ENCODE results near the gene VPS25. TPM values are rescaled to one million over a fixed set of nuclear protein-coding genes. Genes with fewer than 3 reads are reported as not detected.

The VPS25 gene
- total and polyA plus RNA-seq, 9 of the 15 experiments (the other 6 are each of a cell fraction or from before 2014, with no cell fraction given): 123 to 352 (median 180) TPM

GRCh38 chr17:42744806-42745617 is 28.2 kb upstream of the VPS25 start, which contains the start of gene EZH1 (continued):
- TF ChIP-seq MXD1 (CRISPR knock-in tag; IDR thresholded peaks at IDR 0.05; ENCODE audit: borderline replicate concordance, poor library complexity, severe bottlenecking) (no peak), CHAMP1 (IDR thresholded peaks at IDR 0.05) (no peak), U2AF1 (optimal IDR thresholded peaks at IDR 0.05; ENCODE audit: low read depth, low read length) (no peak), RUNX1 (IDR thresholded peaks at IDR 0.05; ENCODE audit: low read depth) (no peak), CBX3 (IDR thresholded peaks at IDR 0.05; ENCODE audit: borderline replicate concordance in 1 of 2, low read length in 2 of 2) (peak in 1 of 2 experiments; percentile 86; a peak in 1 of 3 replicates), MTA2 (IDR thresholded peaks at IDR 0.05; ENCODE audit: low read depth) (no peak), RHOXF2B (CRISPR knock-in tag; conservative IDR thresholded peaks at IDR 0.05) (no peak), ZBTB8A (IDR thresholded peaks at IDR 0.05; ENCODE audit: partially characterized antibody) (no peak), ZNF239 (CRISPR knock-in tag; IDR thresholded peaks at IDR 0.05) (no peak), CEBPG (CRISPR knock-in tag; IDR thresholded peaks at IDR 0.05) (no peak), CEBPG (tag; conservative IDR thresholded peaks at IDR 0.05 in 1 of 2, IDR thresholded peaks at IDR 0.05 in 1 of 2) (no peak), DPF2 (IDR thresholded peaks at IDR 0.05) (no peak), TBL1XR1 (IDR thresholded peaks at IDR 0.05; ENCODE audit: low read length in 2 of 2) (no peak), PHF20 (IDR thresholded peaks at IDR 0.05; ENCODE audit: partially characterized antibody) (no peak), ZNF143 (CRISPR knock-in tag; IDR thresholded peaks at IDR 0.05) (no peak), TAF9B (IDR thresholded peaks at IDR 0.05; ENCODE audit: partially characterized antibody) (no peak), ZNF589 (CRISPR knock-in tag; IDR thresholded peaks at IDR 0.05; ENCODE audit: low read depth) (0 out of 2 replicates have a peak, but pooled peaks have one; percentile 57), CEBPB (tag; IDR thresholded peaks at IDR 0.05) (no peak), HNRNPL (IDR thresholded peaks at IDR 0.05; ENCODE audit: low read depth, low read length) (no peak), PTBP1 (IDR thresholded peaks at IDR 0.05; ENCODE audit: low read depth, low read length) (no peak), CTCF (IDR thresholded peaks at IDR 0.05 in 2 of 3, conservative IDR thresholded peaks at IDR 0.05 in 1 of 3; ENCODE audit: insufficient read depth in 2 of 3, low read depth in 1 of 3, low read length in 3 of 3) (no peak), BCOR (IDR thresholded peaks at IDR 0.05) (no peak), ZNF224 (CRISPR knock-in tag; IDR thresholded peaks at IDR 0.05) (no peak), ZNF165 (CRISPR knock-in tag; IDR thresholded peaks at IDR 0.05; ENCODE audit: borderline replicate concordance) (no peak), RFX5 (IDR thresholded peaks at IDR 0.05; ENCODE audit: low read depth, low read length) (no peak), ZNF695 (CRISPR knock-in tag; IDR thresholded peaks at IDR 0.05) (no peak), KDM2B (CRISPR knock-in tag; IDR thresholded peaks at IDR 0.05) (no peak)
